HepG2 (cell line): ENCODE data around the gene FRS2. TPM values are rescaled to one million over a fixed set of nuclear protein-coding genes. Genes with fewer than 3 reads are reported as not detected.

Experiments used
- EZH2 ChIP-seq: conservative IDR thresholded peaks from 2 replicates; pipeline ENCODE4 v1.6.1; 2012; ENCODE audit warnings: mild to moderate bottlenecking, low read depth, low read length, moderate library complexity
- GFI1 ChIP-seq: sonication (generic); formaldehyde crosslinking; IDR thresholded peaks from 2 replicates; pipeline ENCODE4 v1.5.0; 2020; ENCODE audit warnings: missing genetic modification reagents, mild to moderate bottlenecking, borderline replicate concordance
- IRF1 ChIP-seq: sonication (generic); formaldehyde crosslinking; IDR thresholded peaks from 2 replicates; pipeline ENCODE4 v1.4.0; 2020; ENCODE audit warnings: low read depth, mild to moderate bottlenecking, missing genetic modification reagents
- IRF9 ChIP-seq: sonication (generic); formaldehyde crosslinking; IDR thresholded peaks from 2 replicates; pipeline ENCODE4 v1.8.0; 2022; ENCODE audit warnings: missing genetic modification reagents, mild to moderate bottlenecking, borderline replicate concordance
- SIX1 ChIP-seq: sonication (generic); formaldehyde crosslinking; IDR thresholded peaks from 2 replicates; pipeline ENCODE4 v1.4.0; 2020; ENCODE audit warnings: missing genetic modification reagents, borderline replicate concordance
- SP1 ChIP-seq, 2 experiments: fragments of 450-650 bp in 1 of 2; sonication (generic) in 1 of 2; formaldehyde crosslinking in 1 of 2; IDR thresholded peaks; 2 replicates each; pipeline versions ENCODE4 v1.4.0 to v1.6.1; 2016 to 2020; ENCODE audit warnings: missing genetic modification reagents in 1 of 2
- SYNCRIP ChIP-seq: fragments of 200-400 bp; formaldehyde crosslinking; IDR thresholded peaks from 2 replicates; pipeline ENCODE4 v1.6.1; 2018; ENCODE audit warnings: mild to moderate bottlenecking, low read depth, low read length; ENCODE audit not compliant: insufficient read depth
- ZNF296 ChIP-seq: sonication (generic); formaldehyde crosslinking; conservative IDR thresholded peaks from 2 replicates; pipeline ENCODE4 v1.5.0; 2020; ENCODE audit warnings: mild to moderate bottlenecking, missing genetic modification reagents
- polyA plus RNA-seq, 8 experiments: library from polyadenylated mRNA; depleted of rRNA in 3 of 8; stranded (reverse) in 7 of 8; unstranded in 1 of 8; fragments of >200 nt; fragmentation: Illumina TruSeq in 4 of 8; extraction: Trizol in 4 of 8; gene quantifications; 2 replicates each; pipeline versions ENCODE4 v1.2.1 to v1.2.3, GENCODE V29; 2011 to 2016; ENCODE audit warnings: low read depth in 4 of 8, missing spikeins in 1 of 8, mixed read lengths in 1 of 8; ENCODE audit not compliant: insufficient read depth in 1 of 8
- total RNA-seq, 5 experiments: library from RNA; depleted of rRNA; stranded (reverse); fragments of >200 nt; fragmentation: Illumina TruSeq; extraction: Trizol; gene quantifications; 2 replicates each; pipeline ENCODE4 v1.2.3, GENCODE V29; 2016; ENCODE audit warnings: low read depth in 1 of 5
- TF ChIP-seq, protein P1 (sequence below): sonication (generic); formaldehyde crosslinking; IDR thresholded peaks from 2 replicates; pipeline ENCODE4 v1.4.0; 2020; ENCODE audit warnings: mild to moderate bottlenecking, missing genetic modification reagents
- TF ChIP-seq, protein P2 (sequence below): sonication (generic); formaldehyde crosslinking; IDR thresholded peaks from 2 replicates; pipeline ENCODE4 v1.5.0; 2020; ENCODE audit warnings: mild to moderate bottlenecking, missing genetic modification reagents, moderate library complexity
- TF ChIP-seq, protein P3 (sequence below): sonication (generic); formaldehyde crosslinking; IDR thresholded peaks from 2 replicates; pipeline ENCODE4 v1.8.1; 2023; ENCODE audit warnings: missing genetic modification reagents, inconsistent platforms, borderline replicate concordance
- TF ChIP-seq, protein P4 (sequence below): sonication (generic); formaldehyde crosslinking; IDR thresholded peaks from 2 replicates; pipeline ENCODE4 v1.8.0; 2023; ENCODE audit warnings: mild to moderate bottlenecking, missing genetic modification reagents

The FRS2 gene
- total and polyA plus RNA-seq, 2 of the 13 experiments (the other 11 are each of a cell fraction or from before 2014, with no cell fraction given), result 8.3 to 16.8 TPM

- TF ChIP-seq, protein P1, sequence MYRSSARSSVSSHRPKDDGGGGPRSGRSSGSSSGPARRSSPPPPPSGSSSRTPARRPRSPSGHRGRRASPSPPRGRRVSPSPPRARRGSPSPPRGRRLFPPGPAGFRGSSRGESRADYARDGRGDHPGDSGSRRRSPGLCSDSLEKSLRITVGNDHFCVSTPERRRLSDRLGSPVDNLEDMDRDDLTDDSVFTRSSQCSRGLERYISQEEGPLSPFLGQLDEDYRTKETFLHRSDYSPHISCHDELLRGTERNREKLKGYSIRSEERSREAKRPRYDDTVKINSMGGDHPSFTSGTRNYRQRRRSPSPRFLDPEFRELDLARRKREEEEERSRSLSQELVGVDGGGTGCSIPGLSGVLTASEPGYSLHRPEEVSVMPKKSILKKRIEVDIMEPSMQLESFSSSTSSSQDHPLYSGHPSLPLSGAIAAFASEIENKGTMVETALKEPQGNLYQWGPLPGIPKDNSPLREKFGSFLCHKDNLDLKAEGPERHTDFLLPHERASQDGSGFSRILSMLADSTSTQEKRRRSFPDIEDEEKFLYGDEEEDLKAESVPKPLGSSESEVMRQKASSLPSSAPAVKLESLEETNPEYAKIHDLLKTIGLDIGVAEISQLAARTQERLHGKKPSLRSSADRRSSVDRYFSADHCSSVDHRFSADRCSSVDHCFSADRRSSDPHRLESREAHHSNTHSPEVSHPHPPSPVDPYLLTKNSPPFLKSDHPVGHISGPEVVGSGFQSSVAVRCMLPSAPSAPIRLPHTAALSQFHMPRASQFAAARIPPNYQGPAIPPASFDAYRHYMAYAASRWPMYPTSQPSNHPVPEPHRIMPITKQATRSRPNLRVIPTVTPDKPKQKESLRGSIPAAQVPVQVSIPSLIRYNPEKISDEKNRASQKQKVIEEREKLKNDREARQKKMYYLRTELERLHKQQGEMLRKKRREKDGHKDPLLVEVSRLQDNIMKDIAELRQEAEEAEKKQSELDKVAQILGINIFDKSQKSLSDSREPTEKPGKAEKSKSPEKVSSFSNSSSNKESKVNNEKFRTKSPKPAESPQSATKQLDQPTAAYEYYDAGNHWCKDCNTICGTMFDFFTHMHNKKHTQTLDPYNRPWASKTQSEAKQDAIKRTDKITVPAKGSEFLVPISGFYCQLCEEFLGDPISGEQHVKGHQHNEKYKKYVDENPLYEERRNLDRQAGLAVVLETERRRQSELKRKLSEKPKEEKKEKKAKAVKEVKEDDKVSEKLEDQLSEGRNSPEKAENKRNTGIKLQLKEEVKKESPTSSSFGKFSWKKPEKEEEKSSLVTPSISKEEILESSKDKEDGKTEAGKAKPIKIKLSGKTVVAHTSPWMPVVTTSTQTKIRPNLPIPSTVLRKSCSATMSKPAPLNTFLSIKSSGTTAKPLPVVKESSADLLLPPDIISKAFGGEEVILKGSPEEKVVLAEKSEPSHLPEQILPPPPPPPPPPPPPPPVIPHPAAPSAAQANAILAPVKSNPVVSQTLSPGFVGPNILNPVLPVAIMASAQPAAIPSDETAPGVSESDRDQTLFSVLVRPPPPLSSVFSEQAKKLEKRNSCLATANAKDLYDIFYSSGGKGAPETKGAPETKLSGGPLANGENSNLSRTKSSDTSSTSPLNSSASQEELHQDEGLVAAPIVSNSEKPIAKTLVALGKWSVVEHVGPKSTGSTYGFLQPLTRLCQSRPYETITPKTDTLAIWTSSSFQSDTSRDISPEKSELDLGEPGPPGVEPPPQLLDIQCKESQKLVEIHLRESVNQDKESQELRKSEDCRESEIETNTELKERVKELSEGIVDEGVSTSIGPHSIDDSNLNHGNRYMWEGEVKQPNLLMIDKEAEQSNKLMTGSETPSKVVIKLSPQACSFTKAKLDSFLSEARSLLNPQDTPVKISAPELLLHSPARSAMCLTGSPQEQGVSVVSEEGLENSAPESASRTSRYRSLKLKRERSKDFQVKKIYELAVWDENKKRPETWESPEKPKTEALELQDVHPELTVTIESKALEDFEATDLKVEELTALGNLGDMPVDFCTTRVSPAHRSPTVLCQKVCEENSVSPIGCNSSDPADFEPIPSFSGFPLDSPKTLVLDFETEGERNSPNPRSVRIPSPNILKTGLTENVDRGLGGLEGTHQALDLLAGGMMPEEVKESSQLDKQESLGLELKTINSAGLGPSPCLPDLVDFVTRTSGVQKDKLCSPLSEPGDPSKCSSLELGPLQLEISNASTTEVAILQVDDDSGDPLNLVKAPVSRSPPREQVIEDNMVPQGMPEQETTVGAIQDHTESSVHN, result no peak
- TF ChIP-seq SIX1 (CRISPR knock-in tag), result no peak
- TF ChIP-seq IRF1, result no peak
- TF ChIP-seq IRF9 (CRISPR knock-in tag), result peak; percentile 97; the same call in 1 of the 2 replicates
- TF ChIP-seq, protein P2, sequence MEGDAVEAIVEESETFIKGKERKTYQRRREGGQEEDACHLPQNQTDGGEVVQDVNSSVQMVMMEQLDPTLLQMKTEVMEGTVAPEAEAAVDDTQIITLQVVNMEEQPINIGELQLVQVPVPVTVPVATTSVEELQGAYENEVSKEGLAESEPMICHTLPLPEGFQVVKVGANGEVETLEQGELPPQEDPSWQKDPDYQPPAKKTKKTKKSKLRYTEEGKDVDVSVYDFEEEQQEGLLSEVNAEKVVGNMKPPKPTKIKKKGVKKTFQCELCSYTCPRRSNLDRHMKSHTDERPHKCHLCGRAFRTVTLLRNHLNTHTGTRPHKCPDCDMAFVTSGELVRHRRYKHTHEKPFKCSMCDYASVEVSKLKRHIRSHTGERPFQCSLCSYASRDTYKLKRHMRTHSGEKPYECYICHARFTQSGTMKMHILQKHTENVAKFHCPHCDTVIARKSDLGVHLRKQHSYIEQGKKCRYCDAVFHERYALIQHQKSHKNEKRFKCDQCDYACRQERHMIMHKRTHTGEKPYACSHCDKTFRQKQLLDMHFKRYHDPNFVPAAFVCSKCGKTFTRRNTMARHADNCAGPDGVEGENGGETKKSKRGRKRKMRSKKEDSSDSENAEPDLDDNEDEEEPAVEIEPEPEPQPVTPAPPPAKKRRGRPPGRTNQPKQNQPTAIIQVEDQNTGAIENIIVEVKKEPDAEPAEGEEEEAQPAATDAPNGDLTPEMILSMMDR (CRISPR knock-in tag), result no peak; the same call in none of the 2 replicates
- no peak for TF ChIP-seq SYNCRIP
- TF ChIP-seq GFI1 (CRISPR knock-in tag), result peak; percentile 70
- peak; percentile 80; the same call in 1 of the 2 replicates for TF ChIP-seq ZNF296 (CRISPR knock-in tag)
- TF ChIP-seq, protein P3, sequence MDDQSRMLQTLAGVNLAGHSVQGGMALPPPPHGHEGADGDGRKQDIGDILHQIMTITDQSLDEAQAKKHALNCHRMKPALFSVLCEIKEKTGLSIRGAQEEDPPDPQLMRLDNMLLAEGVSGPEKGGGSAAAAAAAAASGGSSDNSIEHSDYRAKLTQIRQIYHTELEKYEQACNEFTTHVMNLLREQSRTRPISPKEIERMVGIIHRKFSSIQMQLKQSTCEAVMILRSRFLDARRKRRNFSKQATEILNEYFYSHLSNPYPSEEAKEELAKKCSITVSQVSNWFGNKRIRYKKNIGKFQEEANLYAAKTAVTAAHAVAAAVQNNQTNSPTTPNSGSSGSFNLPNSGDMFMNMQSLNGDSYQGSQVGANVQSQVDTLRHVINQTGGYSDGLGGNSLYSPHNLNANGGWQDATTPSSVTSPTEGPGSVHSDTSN (CRISPR knock-in tag), result 0 out of 2 replicates have a peak, but pooled peaks have one; percentile 69
- TF ChIP-seq EZH2, result no peak
- no peak for TF ChIP-seq SP1 (IDR thresholded peaks at IDR 0.05)
- peak; percentile 82 for TF ChIP-seq SP1 (CRISPR knock-in tag; IDR thresholded peaks at IDR 0.05)
- TF ChIP-seq, protein P4, sequence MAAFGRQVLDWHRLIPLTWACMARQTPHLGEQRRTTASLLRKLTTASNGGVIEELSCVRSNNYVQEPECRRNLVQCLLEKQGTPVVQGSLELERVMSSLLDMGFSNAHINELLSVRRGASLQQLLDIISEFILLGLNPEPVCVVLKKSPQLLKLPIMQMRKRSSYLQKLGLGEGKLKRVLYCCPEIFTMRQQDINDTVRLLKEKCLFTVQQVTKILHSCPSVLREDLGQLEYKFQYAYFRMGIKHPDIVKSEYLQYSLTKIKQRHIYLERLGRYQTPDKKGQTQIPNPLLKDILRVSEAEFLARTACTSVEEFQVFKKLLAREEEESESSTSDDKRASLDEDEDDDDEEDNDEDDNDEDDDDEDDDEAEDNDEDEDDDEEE (CRISPR knock-in tag), result peak; percentile 91
These were observed 115.2 kb downstream of the FRS2 start, which contains the start of gene CCT2 (continued) for GRCh38 chr12:69585189-69586062.
